Activated CD4-positive, alpha-beta T cell treated with anti-CD3 and anti-CD28 coated beads, Interleukin-2, amount 10 ng/mL, durations not matched to agents 7 days and 5 days (primary cell): ENCODE measurements around the gene TLE4. TPM values are rescaled to one million over a fixed set of nuclear protein-coding genes. Genes with fewer than 3 reads are reported as not detected.
A peak's percentile ranks its signal among the peaks of the same experiment; 100 is the strongest.

Experiments
- CTCF ChIA-PET: fragments of 350-600 bp; sonication (Branson Sonifier 250); formaldehyde crosslinking; loops from one replicate; lab custom pipeline; 2021; ENCODE audit warnings: antibody characterized with exemption; lab: Charles Lee
- POLR2A ChIA-PET: fragments of 350-600 bp; sonication (Branson Sonifier 250); formaldehyde crosslinking; loops from one replicate; lab custom pipeline; 2021; ENCODE audit warnings: antibody characterized with exemption; lab: Charles Lee
- DNase-seq: peaks from one replicate; pipeline ENCODE4 v3.0.0-alpha.2; 2020
- H3K27ac Mint-ChIP-seq: one replicate; pipeline ENCODE4 v1.8.0; 2021; ENCODE audit warnings: mild to moderate bottlenecking, moderate library complexity, mixed read lengths
- H3K27me3 Mint-ChIP-seq: one replicate; pipeline ENCODE4 v1.8.0; 2021; ENCODE audit warnings: mixed read lengths
- H3K36me3 Mint-ChIP-seq: one replicate; pipeline ENCODE4 v1.8.0; 2021; ENCODE audit warnings: low read depth, mixed read lengths
- H3K4me1 Mint-ChIP-seq: one replicate; pipeline ENCODE4 v1.8.0; 2021; ENCODE audit warnings: mixed read lengths
- H3K4me3 Mint-ChIP-seq: one replicate; pipeline ENCODE4 v1.8.0; 2021; ENCODE audit warnings: mild to moderate bottlenecking, moderate library complexity, mixed read lengths
- H3K9me3 Mint-ChIP-seq: one replicate; pipeline ENCODE4 v1.8.0; 2021; ENCODE audit warnings: mixed read lengths
- total RNA-seq, 2 experiments: library from RNA; stranded (reverse); gene quantifications; one replicate each; pipeline ENCODE4 v1.2.3, GENCODE V29; 2021

TLE4 gene
- total RNA-seq, 2 experiments from 2014 or later, result 38.0 to 38.4 TPM

DNA sequence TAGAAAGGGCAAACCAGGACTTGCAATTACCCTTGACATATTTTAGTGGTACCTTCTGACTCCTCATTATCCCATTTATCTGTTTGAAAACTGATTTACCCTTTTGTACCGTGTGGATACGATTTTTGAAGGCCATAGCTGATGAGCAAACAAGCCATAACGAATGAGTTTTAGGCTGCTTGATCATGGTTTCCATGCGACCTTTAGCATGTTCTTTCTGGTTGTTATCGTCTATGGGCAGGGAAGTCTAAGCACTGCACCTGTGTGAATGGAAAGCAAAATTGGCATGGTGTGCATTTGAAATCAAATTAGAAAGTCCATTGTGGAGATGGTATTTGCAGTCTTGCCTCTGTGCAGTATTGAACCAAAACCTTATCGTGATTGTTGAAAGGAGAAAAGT lies 127.7 kb downstream of the TLE4 start:
- Mint-ChIP-seq H3K4me3 (no peak overlapping the region), H3K4me1 (peaks cover 35% of the 10 kb centered on the region), H3K27me3 (no peaks in the 10 kb centered on the region), H3K27ac (no peak overlapping the region), H3K9me3 (no peaks in the 10 kb centered on the region), H3K36me3 (peaks cover 10% of the 10 kb centered on the region)
- DNase-seq, result no peak
- ChIA-PET POLR2A (no interaction called here), CTCF (no interaction called here)

DNA sequence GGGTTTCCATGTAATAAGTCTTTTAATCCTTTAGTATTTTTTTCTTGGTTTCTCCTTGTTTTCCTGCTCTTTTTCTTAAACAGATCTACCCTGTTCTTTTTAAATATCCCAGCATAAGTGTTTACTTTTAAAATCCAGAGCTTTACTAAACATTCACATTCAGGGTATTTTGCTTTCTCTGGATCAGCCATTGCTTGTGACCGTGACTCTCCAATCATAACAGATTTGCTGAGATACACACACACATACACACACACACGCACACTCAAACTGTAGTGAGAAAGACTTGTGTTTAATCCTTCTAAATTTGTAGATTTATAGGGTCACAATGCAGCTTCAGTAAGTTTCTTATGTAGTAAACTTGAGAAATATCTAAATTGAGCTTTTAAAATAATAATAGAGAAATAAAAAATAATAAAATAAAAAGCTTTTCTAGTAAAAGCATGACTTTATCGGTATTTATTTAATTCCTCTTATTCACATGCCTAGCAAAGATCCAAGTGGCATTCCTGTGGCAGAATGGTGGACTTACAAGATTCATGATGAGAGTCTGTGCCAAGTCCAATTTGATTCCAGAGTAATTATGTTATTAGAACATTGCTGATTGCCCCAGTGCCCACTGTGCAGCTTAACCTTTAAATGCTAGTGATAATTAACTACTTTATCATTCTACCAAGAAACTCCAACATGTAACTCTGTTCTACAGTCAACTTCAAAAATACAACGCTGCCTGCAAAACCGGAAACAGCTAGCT lies 129.0 kb downstream of the TLE4 start:
- H3K4me1 Mint-ChIP-seq, result peaks cover 22% of the 10 kb centered on the region
- H3K36me3 Mint-ChIP-seq, result peaks cover 13% of the 10 kb centered on the region
- ChIA-PET POLR2A (no interaction called here), CTCF (no interaction called here)
- H3K27ac Mint-ChIP-seq, result no peak overlapping the region
- no peaks in the 10 kb centered on the region for H3K27me3 Mint-ChIP-seq
- DNase-seq, result no peak
- H3K9me3 Mint-ChIP-seq, result no peaks in the 10 kb centered on the region
- H3K4me3 Mint-ChIP-seq, result no peak overlapping the region

DNA sequence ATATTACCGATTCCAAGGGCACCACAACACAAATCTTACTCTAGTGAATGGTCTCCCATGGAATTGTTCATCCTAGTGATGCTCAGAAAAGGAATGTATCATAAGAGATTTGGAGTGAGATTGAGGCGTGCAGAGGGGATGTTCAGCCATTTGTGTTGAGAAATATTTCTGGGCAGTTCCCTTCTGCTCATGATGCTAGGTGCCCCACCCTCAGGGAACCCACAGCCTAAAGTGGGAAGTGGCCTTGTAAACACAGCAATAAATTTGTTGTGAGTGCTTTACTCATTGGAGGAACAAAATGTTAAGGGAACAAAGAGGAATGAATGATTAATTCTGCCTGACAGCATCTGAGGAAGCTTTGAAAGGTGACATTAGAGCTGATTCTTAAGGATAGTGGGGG lies 129.9 kb downstream of the TLE4 start:
- Mint-ChIP-seq H3K9me3 (no peaks in the 10 kb centered on the region), H3K27me3 (no peaks in the 10 kb centered on the region), H3K27ac (no peak overlapping the region), H3K4me3 (no peak overlapping the region), H3K36me3 (peaks cover 19% of the 10 kb centered on the region), H3K4me1 (peaks cover 16% of the 10 kb centered on the region)
- CTCF ChIA-PET, result no interaction called here
- no peak for DNase-seq
- POLR2A ChIA-PET, result no interaction called here

DNA sequence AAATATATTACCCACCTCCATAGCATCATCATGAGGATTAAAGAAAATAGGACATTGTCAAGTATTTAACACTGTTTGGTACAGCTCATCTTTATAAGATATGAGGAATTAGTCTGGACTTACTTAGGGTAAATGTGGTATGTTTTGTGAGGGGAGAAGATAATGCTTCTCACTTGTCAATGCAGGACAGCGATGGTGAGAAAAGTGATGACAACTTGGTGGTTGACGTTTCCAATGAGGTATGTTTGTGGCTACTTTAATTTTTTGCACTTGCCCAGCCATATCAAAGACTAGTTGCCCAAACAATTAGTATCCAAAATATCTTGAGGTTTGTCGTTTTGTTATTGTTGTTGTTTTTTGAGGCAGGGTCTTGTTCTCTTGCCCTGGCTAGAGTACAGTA lies 133.9 kb downstream of the TLE4 start:
- Mint-ChIP-seq H3K9me3 (no peaks in the 10 kb centered on the region), H3K36me3 (peaks cover 40% of the 10 kb centered on the region), H3K27me3 (no peaks in the 10 kb centered on the region), H3K4me3 (no peak overlapping the region), H3K4me1 (peaks cover 13% of the 10 kb centered on the region), H3K27ac (no peak overlapping the region)
- DNase-seq, result no peak
- ChIA-PET POLR2A (no interaction called here), CTCF (no interaction called here)

DNA sequence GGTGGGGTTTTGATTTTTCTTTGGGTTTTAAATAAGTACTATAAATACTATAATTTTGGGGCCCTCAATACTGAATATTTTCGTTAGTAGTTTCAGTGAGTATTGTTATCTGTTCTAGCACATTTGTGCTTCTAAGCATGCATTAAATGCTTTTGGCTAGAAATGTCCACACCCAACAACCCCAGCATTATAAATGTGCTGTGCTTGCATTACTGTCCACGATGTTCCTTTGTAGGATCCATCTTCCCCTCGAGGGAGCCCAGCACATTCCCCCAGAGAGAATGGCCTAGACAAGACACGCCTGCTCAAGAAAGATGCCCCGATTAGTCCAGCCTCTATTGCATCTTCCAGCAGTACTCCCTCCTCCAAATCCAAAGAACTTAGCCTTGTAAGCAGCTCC lies 134.7 kb downstream of the TLE4 start:
- ChIA-PET CTCF (no interaction called here), POLR2A (no interaction called here)
- DNase-seq, result no peak
- Mint-ChIP-seq H3K27me3 (no peaks in the 10 kb centered on the region), H3K4me3 (no peak overlapping the region), H3K9me3 (no peaks in the 10 kb centered on the region), H3K27ac (no peak overlapping the region), H3K4me1 (peaks cover 12% of the 10 kb centered on the region), H3K36me3 (peaks cover 46% of the 10 kb centered on the region)

DNA sequence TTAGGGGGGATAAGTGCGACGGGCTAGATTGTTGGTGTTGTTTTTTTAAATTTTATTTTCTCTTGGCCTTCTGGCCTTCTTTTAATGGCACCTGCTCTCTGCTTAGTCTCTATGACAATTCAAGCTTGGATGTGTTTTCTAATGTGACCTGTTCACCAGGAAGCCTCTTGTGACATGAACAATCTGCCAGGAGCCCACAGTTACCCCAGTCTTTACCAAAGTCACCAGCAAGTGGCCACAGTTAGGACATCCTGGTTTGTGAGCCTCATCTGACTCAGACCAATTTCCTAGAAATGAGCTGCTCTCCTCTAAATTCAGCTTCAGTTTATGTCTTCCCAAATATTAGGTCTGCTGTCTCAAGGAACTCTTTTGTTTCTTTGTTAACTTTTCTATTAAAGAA lies 135.8 kb downstream of the TLE4 start:
- POLR2A ChIA-PET, result no interaction called here
- Mint-ChIP-seq H3K9me3 (no peaks in the 10 kb centered on the region), H3K36me3 (peaks cover 51% of the 10 kb centered on the region), H3K4me3 (no peak overlapping the region), H3K27me3 (no peaks in the 10 kb centered on the region), H3K27ac (no peak overlapping the region), H3K4me1 (peaks cover 14% of the 10 kb centered on the region)
- CTCF ChIA-PET, result no interaction called here
- DNase-seq, result no peak

DNA sequence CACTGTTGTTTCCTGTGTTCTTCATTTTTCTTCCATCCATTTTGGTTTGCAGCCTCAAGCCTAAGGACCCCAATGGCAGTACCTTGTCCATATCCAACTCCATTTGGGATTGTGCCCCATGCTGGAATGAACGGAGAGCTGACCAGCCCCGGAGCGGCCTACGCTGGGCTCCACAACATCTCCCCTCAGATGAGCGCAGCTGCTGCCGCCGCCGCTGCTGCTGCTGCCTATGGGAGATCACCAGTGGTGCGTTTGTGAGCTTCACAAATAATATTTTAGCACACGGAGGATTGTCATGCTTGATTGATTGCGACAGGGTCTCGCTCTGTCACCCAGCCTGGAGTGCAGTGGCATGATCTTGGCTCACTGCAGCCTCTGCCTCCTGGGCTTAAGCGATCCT lies 136.8 kb downstream of the TLE4 start:
- CTCF ChIA-PET, result interaction anchor here (1.2 to 1.9 kb wide), 2 partner anchors 11 to 12 kb away, joined by 3 to 4 read pairs; no protein-coding TSS in a partner anchor
- Mint-ChIP-seq H3K36me3 (peaks cover 57% of the 10 kb centered on the region), H3K4me1 (peaks cover 14% of the 10 kb centered on the region)

GRCh38 chr9:79709743-79710674 lies 138.2 kb downstream of the TLE4 start:
- Mint-ChIP-seq H3K9me3 (peaks cover 2% of the 10 kb centered on the region), H3K36me3 (peaks cover 61% of the 10 kb centered on the region), H3K27me3 (no peaks in the 10 kb centered on the region), H3K4me1 (peaks cover 14% of the 10 kb centered on the region), H3K4me3 (no peak overlapping the region), H3K27ac (no peak overlapping the region)
- DNase-seq, result no peak
- ChIA-PET CTCF (interaction anchor here (1.9 kb wide), 1 partner anchor 11 kb away, joined by 4 read pairs; no protein-coding TSS in a partner anchor), POLR2A (no interaction called here)

More for the DNA sequence above, 136.8 kb downstream of the TLE4 start:
- H3K4me3 Mint-ChIP-seq, result no peak overlapping the region
- no peaks in the 10 kb centered on the region for H3K27me3 Mint-ChIP-seq
- DNase-seq, result no peak
- H3K27ac Mint-ChIP-seq, result no peak overlapping the region
- H3K9me3 Mint-ChIP-seq, result peaks cover 1% of the 10 kb centered on the region
- POLR2A ChIA-PET, result no interaction called here

GRCh38 chr9:79711874-79712273 lies 140.1 kb downstream of the TLE4 start:
- Mint-ChIP-seq H3K27ac (no peak overlapping the region), H3K9me3 (peaks cover 2% of the 10 kb centered on the region), H3K27me3 (no peaks in the 10 kb centered on the region), H3K4me3 (no peak overlapping the region), H3K36me3 (peaks cover 44% of the 10 kb centered on the region), H3K4me1 (peaks cover 14% of the 10 kb centered on the region)
- ChIA-PET POLR2A (no interaction called here), CTCF (interaction anchor here (1.4 kb wide), 1 partner anchor 30 kb away, joined by 3 read pairs; no protein-coding TSS in a partner anchor)
- no peak for DNase-seq

DNA sequence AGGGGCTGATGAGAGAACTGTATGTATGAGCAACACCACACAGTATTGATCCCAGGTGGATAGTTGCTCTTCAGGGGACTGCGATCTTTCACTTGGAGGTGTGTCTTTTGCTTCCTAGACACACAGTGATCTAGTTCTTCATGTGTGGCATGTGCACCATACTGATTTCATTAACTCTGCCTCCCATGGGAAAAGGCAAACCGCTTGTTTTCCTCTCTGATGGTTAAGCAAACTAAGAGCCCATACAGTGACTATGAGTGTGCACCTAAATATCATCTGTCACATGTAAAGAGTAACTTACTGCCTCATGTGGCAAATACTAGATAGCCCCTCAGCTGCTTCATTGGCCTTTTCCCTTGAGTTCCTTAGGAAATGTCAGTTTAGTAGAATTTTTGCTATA lies 147.3 kb downstream of the TLE4 start:
- Mint-ChIP-seq H3K4me1 (no peaks in the 10 kb centered on the region), H3K27me3 (no peaks in the 10 kb centered on the region), H3K4me3 (no peak overlapping the region), H3K27ac (no peak overlapping the region), H3K36me3 (peaks cover 58% of the 10 kb centered on the region), H3K9me3 (no peaks in the 10 kb centered on the region)
- ChIA-PET CTCF (no interaction called here), POLR2A (no interaction called here)
- DNase-seq, result no peak

- ChIA-PET POLR2A (no interaction called here), CTCF (interaction anchor here (1.2 kb wide), 1 partner anchor 11 kb away, joined by 4 read pairs; no protein-coding TSS in a partner anchor)
- H3K27me3 Mint-ChIP-seq, result no peaks in the 10 kb centered on the region
- H3K36me3 Mint-ChIP-seq, result peaks cover 56% of the 10 kb centered on the region
- H3K4me1 Mint-ChIP-seq, result no peaks in the 10 kb centered on the region
- H3K9me3 Mint-ChIP-seq, result no peaks in the 10 kb centered on the region
- no peak for DNase-seq
- H3K27ac Mint-ChIP-seq, result no peak overlapping the region
- H3K4me3 Mint-ChIP-seq, result no peak overlapping the region
Observed at GRCh38 chr9:79719989-79720388, 148.2 kb downstream of the TLE4 start.

DNA sequence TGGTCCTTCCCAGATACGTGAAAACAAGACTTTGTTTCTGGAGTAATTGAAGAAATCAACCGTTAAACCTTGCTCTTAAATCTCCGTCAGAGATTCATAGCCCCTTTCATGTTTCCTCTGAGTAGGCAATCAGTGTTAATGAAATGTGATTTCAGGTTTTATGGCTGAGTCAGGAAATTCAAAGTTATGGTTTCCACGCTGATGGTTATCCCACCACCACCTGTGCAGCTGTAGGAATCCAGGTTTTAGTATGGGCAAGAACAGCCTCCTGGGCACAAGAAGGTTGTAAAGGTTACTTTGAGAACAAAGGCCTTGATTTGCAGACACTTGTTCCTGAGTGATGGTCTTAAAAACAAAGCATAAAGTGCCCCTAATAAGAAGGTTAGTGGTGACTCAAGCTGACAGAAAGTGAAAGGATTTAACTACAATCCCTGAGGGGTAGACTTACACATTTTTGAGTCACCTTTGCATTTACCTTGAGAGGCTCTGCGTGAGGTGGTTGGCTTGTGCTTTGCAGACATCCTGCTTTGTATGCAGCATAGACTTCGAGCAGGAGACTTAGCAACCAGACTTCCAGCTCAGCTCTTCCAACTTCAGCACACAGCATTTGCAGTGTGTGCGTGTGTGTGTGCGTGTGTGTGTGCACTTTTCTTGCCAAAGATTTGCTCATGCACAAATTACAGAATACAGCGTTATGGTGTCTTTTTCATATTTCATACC lies 159.6 kb downstream of the TLE4 start:
- peaks cover 14% of the 10 kb centered on the region for H3K36me3 Mint-ChIP-seq
- peaks cover 8% of the 10 kb centered on the region for H3K4me1 Mint-ChIP-seq
- no peaks in the 10 kb centered on the region for H3K27me3 Mint-ChIP-seq
- H3K4me3 Mint-ChIP-seq, result no peak overlapping the region
- peak; percentile 17 for DNase-seq
- ChIA-PET POLR2A (no interaction called here), CTCF (interaction anchor here (1.1 to 1.3 kb wide), 2 partner anchors 16 to 152 kb away, joined by 3 read pairs; no protein-coding TSS in a partner anchor)
- H3K27ac Mint-ChIP-seq, result no peak overlapping the region
- peaks cover 20% of the 10 kb centered on the region for H3K9me3 Mint-ChIP-seq
